ENCODE results near the gene SAV1. TPM values are rescaled to one million over a fixed set of nuclear protein-coding genes. Genes with fewer than 3 reads are reported as not detected.

SAV1 gene
- total RNA-seq, 4 donors from 2014 or later: 34.8 to 48.7 (median 42.5) TPM

DNA sequence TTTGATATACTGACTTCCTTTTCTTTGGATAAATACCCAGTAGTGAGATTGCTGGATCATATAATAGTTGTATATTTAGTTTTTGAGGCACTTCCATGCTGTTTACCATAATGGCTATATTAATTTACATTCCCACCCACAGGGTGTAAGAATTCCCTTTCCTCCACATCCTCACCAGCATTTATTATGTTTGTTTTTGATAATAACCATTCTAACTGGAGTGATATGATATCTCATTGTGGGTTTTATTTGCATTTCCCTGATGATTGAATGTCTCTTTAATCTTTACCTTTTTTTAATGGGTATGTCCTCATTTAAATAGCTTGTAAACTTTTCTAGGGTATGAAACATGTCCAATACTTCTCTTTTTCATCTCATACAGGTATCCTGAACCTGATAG, 11.6 kb upstream of the SAV1 start:
- no peaks in the 10 kb centered on the region for H3K9me3 ChIP-seq

DNA sequence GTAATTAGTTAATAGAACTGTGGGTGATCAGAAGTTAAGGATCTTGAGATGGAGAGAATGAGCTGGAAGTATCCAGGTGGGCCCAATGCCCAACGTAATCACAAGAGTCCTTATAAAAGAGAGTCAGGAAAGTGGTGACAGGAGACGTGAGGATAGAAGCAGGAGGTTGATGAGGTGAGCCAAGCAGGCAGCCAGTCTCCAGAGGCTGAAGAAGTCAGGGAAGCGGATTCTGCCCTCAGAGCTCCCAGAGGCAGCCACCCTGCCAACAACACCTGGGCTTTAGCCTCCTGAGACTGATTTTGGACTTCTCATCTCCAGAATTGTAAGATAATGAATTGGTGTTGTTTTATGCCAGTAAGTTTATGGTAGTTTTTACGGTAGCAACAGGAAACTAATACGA, 10.1 kb upstream of the SAV1 start:
- Histone ChIP-seq H3K4me1 (no peaks in the 10 kb centered on the region), H3K27me3 (no peaks in the 10 kb centered on the region), H3K4me3 (no peak overlapping the region), H3K27ac (no peak overlapping the region), H3K9me3 (no peaks in the 10 kb centered on the region), H3K36me3 (no peaks in the 10 kb centered on the region)
- TF ChIP-seq POLR2A (IDR thresholded peaks at IDR 0.05) (no peak), POLR2AphosphoS5 (IDR thresholded peaks at IDR 0.05) (no peak), EP300 (IDR thresholded peaks at IDR 0.05) (no peak), CTCF (IDR thresholded peaks at IDR 0.05) (no peak)
- no peak for ATAC-seq
- WGBS, 2 donors (ENCODE audit: low coverage in 1 of 2): 83 to 91% methylated on average over 4 to 5 of the region's 5 CpGs

More for the DNA sequence above, 11.6 kb upstream of the SAV1 start:
- TF ChIP-seq CTCF (IDR thresholded peaks at IDR 0.05) (no peak), POLR2A (IDR thresholded peaks at IDR 0.05) (no peak), EP300 (IDR thresholded peaks at IDR 0.05) (no peak), POLR2AphosphoS5 (IDR thresholded peaks at IDR 0.05) (no peak)
- H3K27me3 ChIP-seq: no peaks in the 10 kb centered on the region
- no peaks in the 10 kb centered on the region for H3K4me1 ChIP-seq
- no peak overlapping the region for H3K27ac ChIP-seq
- no peak overlapping the region for H3K4me3 ChIP-seq
- ATAC-seq: no peak
- no peaks in the 10 kb centered on the region for H3K36me3 ChIP-seq

DNA sequence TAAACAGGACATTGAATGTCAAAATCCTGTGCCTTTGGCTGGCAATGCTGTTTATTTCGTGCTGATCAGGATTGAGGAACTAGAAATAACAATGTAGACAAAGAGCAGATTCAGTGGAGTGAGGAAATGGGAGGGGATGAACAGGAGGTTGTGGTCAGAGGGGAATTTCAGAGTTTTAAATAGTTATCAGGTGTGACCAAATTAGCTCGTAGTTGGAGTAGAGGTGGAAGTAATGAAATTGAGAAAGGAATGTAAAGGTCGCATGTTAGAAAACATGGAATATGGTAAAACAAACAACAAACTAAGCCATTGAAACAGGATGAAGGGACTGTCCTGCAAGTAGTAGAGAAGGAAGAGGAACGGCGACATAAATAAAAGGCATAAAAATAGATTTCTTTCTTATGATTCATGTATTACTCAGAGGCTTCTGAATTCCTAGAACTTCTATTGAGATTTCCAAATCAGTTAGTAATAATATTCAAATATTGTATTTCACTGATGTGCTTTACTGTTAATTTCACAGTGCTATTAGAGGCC, 9.5 kb upstream of the SAV1 start:
- Histone ChIP-seq H3K4me3 (no peak overlapping the region), H3K27me3 (no peaks in the 10 kb centered on the region), H3K27ac (no peak overlapping the region), H3K36me3 (no peaks in the 10 kb centered on the region), H3K9me3 (no peaks in the 10 kb centered on the region), H3K4me1 (no peaks in the 10 kb centered on the region)
- ATAC-seq: no peak
- TF ChIP-seq POLR2AphosphoS5 (IDR thresholded peaks at IDR 0.05): no peak
- TF ChIP-seq EP300 (IDR thresholded peaks at IDR 0.05): no peak
- TF ChIP-seq CTCF (IDR thresholded peaks at IDR 0.05): no peak
- no peak for TF ChIP-seq POLR2A (IDR thresholded peaks at IDR 0.05)
- 26 to 39% methylated on average over 5 of the region's 5 CpGs for WGBS, 2 donors (ENCODE audit: low coverage in 1 of 2)

DNA sequence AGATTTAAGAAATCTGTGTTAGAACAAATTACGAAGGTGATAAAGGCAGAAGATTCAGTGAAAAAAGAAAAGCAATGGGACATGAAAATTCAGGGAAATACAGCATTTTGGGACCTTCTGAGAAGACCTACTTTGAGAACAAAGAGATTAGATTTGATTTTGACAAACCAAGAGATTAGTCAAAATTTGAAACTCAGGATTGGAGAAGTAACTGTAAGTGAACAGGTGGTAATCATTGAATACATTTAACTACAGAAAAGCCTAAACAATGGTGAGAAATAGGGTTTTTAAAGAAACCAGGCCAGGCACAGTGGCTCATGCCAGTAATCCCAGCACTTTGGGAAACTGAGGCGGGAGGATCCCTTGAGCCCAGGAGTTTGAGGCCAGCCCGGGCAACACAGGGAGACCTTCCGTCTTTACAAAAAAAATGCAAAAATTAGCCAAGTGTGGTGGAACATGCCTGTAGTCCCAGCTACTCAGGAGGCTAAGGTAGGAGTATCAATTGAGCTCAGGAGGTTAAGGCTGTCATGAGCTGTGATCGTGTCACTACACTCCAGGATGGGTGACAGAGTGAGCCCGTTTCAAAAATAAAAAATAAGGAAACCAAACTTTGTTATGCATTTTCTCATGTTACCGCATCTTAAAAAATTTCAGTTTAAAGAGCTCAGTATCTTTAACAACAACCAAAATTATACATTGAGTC, 8.9 kb upstream of the SAV1 start:
- Histone ChIP-seq H3K27ac (no peak overlapping the region), H3K36me3 (no peaks in the 10 kb centered on the region), H3K4me1 (no peaks in the 10 kb centered on the region), H3K9me3 (no peaks in the 10 kb centered on the region), H3K27me3 (no peaks in the 10 kb centered on the region), H3K4me3 (no peak overlapping the region)
- WGBS, 2 donors (ENCODE audit: low coverage in 1 of 2): 80 to 83% methylated on average over 6 to 7 of the region's 7 CpGs
- no peak for TF ChIP-seq POLR2A (IDR thresholded peaks at IDR 0.05)
- TF ChIP-seq POLR2AphosphoS5 (IDR thresholded peaks at IDR 0.05): no peak
- no peak for TF ChIP-seq CTCF (IDR thresholded peaks at IDR 0.05)
- no peak for TF ChIP-seq EP300 (IDR thresholded peaks at IDR 0.05)
- no peak for ATAC-seq

- Histone ChIP-seq H3K4me1 (no peaks in the 10 kb centered on the region), H3K36me3 (no peaks in the 10 kb centered on the region), H3K9me3 (no peaks in the 10 kb centered on the region), H3K4me3 (no peak overlapping the region), H3K27me3 (no peaks in the 10 kb centered on the region), H3K27ac (no peak overlapping the region)
- TF ChIP-seq POLR2AphosphoS5 (IDR thresholded peaks at IDR 0.05) (no peak), POLR2A (IDR thresholded peaks at IDR 0.05) (no peak), EP300 (IDR thresholded peaks at IDR 0.05) (no peak), CTCF (IDR thresholded peaks at IDR 0.05) (no peak)
- 63 to 83% methylated on average over 2 of the region's 2 CpGs for WGBS, 2 donors (ENCODE audit: low coverage in 1 of 2)
- no peak for ATAC-seq
These were observed 7.5 kb upstream of the SAV1 start for GRCh38 chr14:50675597-50675996.
